ENCODE measurements around the gene OSBPL5.

DNA sequence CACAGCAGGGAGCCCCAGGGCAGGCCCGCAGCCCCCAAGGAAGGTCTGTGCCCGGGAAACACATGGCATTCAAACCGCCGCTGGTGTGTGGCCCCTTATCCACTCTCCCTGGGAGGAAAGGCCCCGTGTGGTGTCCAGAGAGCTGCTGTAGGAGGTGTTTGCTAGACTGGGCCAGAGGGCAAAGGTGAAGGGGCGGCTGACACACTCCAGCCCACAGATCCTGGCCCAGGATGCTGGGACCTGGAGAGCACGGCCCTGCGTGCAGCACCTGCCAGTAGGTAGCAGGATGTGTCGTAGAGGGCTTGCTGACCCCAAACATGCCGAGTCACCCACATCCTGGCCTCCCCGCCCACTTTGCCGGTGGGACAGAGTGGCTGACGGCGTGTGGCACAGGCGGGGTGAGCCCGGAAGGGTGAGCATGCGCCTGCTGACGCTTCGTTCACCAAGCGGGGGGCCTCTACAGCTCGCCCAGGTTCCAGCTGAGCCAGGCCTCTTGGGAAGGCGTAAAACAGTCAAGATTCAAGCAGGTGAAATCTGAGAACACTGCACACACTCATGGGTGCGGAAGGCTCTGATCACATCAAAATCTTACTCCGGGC lies 11.0 kb downstream of the OSBPL5 start:
- TF ChIP-seq CTCF (IDR thresholded peaks at IDR 0.05 in 4 of 5, conservative IDR thresholded peaks at IDR 0.05 in 1 of 5): no peak
- no peak for TF ChIP-seq POLR2A (IDR thresholded peaks at IDR 0.05)

Measured in gastrocnemius medialis (tissue), 4 donors.